C4-2B (cell line): ENCODE data around the gene LPP.

Experiments used
- CTCF ChIP-seq: fragments of 450-650 bp; conservative IDR thresholded peaks from 2 replicates; pipeline ENCODE4 v1.5.1; 2017; ENCODE audit warnings: mild to moderate bottlenecking
- ZFX ChIP-seq: fragments of 450-650 bp; IDR thresholded peaks from 2 replicates; pipeline ENCODE4 v1.6.1; 2017

DNA sequence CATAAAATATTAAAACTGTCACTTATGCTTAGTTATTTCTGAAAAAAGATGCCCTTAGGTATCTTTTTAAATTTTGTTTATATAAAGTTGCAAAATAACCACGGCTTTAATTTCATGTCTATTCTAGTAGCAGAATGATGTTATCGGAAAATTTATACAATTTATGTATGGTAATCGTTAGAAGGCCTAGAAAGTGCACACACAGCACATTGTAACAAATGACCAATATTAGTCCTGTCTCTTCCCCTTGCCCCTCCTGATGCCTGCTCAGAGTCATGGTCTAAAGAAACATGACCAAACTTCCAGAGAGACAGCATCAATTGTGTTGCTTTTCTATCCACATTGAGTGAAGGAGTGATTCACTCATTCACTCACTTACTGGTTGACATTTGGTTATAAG, 6.2 kb upstream of the LPP start:
- no peak for TF ChIP-seq CTCF
- no peak for TF ChIP-seq ZFX
